Central memory CD8-positive, alpha-beta T cell (primary cell): ENCODE data around the gene NR2E1.
A peak's percentile ranks its signal among the peaks of the same experiment; 100 is the strongest.

Experiments
- ATAC-seq: fragments of 150-1000 bp; cut with Tn5 transposase; replicated peaks from 2 replicates; pipeline ENCODE4 v1.10.0; 2022; ENCODE audit warnings: mild to moderate bottlenecking, moderate FRiP score, moderate number of reproducible peaks; ENCODE audit not compliant: poor library complexity, severe bottlenecking; ENCODE audit errors: extremely low read depth
- DNase-seq, 2 donors: peaks; one replicate each; pipeline ENCODE4 v3.0.0; 2021; ENCODE audit warnings: low spot score in 2 of 2
- H3K27ac Mint-ChIP-seq: one replicate; pipeline ENCODE4 v1.8.0; 2022; ENCODE audit warnings: low read depth, mild to moderate bottlenecking, moderate library complexity, mixed read lengths
- H3K27me3 Mint-ChIP-seq: one replicate; pipeline ENCODE4 v1.8.0; 2022; ENCODE audit warnings: mixed read lengths
- H3K36me3 Mint-ChIP-seq: one replicate; pipeline ENCODE4 v1.8.0; 2022; ENCODE audit warnings: mild to moderate bottlenecking, moderate library complexity, mixed read lengths; ENCODE audit not compliant: insufficient read depth
- H3K4me1 Mint-ChIP-seq: one replicate; pipeline ENCODE4 v1.8.0; 2022; ENCODE audit warnings: mixed read lengths
- H3K4me3 Mint-ChIP-seq: one replicate; pipeline ENCODE4 v1.8.0; 2022; ENCODE audit warnings: mild to moderate bottlenecking, moderate library complexity, mixed read lengths
- H3K9me3 Mint-ChIP-seq: one replicate; pipeline ENCODE4 v1.8.0; 2022; ENCODE audit warnings: mixed read lengths

NR2E1 gene

DNA sequence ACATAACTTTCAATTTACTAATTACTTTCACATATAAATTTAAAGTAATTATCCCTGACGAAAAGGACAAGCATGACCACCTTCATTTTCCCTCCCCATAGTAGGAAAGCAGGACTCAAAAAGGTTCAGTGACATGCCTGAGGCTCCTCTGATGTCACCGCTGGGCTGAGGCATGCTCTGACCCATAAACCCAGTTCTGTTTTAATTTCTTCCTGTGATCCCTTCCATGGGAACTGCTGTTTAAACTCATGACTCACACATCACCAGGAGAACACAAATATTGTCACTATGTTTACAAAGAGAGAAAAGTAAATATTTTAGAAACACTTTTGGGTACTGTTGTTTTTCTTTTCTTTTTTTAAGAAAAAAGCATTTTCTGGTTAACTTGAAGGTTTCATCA, 38.0 kb upstream of the NR2E1 start:
- Mint-ChIP-seq H3K36me3 (no peaks in the 10 kb centered on the region), H3K9me3 (no peaks in the 10 kb centered on the region), H3K27ac (no peak overlapping the region), H3K4me3 (no peak overlapping the region), H3K4me1 (no peaks in the 10 kb centered on the region), H3K27me3 (peaks cover 92% of the 10 kb centered on the region)
- ATAC-seq (no peak), DNase-seq (no peak)

DNA sequence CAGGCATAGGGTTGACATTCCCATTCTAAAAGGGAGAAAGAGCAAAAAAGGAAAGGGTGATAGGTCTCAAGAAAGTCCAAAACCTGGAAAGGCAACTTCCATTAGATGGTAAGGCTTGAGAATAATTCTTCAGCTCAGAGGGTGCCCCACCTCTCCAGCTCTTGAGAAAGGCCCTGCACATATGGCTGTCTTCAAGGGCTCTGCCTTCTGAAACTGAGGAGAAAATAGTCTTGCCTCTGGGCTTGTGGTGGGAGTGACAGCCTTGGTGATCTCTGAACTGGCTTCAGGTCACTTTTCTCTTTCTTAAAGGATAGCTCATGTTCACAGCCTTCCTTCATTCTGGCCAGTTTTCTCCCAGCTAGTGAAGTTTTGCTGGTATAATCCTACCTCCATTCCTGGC, 35.6 kb upstream of the NR2E1 start:
- Mint-ChIP-seq H3K27me3 (peaks cover 79% of the 10 kb centered on the region), H3K36me3 (no peaks in the 10 kb centered on the region), H3K9me3 (no peaks in the 10 kb centered on the region), H3K4me1 (peaks cover 6% of the 10 kb centered on the region), H3K4me3 (no peak overlapping the region), H3K27ac (no peak overlapping the region)
- DNase-seq, result no peak
- no peak for ATAC-seq

DNA sequence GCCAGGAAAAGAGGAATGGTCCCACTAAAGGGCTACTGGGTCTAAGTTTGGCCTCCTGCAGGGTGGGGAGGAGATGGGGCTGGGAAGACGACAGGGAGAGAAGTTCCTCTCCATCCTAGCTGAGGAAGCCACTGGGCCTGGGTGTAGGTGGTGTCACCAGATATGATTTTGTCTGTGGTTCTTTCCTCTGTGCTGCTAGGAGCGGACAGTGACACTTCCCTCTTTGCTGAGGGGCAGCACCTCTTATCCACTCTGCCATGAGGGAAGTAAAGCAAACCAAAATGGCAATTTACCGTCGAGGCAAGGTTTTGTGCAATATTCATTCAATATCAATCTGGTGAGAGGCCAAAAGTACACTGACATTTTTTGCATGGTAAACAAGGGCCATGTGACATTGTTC, 33.0 kb upstream of the NR2E1 start:
- no peak for DNase-seq
- ATAC-seq, result no peak
- peaks cover 6% of the 10 kb centered on the region for H3K4me1 Mint-ChIP-seq
- peaks cover 1% of the 10 kb centered on the region for H3K36me3 Mint-ChIP-seq
- H3K27ac Mint-ChIP-seq, result no peak overlapping the region
- no peaks in the 10 kb centered on the region for H3K9me3 Mint-ChIP-seq
- H3K4me3 Mint-ChIP-seq, result peak overlapping the region; percentile 72
- peaks cover 82% of the 10 kb centered on the region for H3K27me3 Mint-ChIP-seq

GRCh38 chr6:108133594-108134179, 32.1 kb upstream of the NR2E1 start:
- ATAC-seq, result peak; percentile 43
- H3K4me3 Mint-ChIP-seq, result peak overlapping the region; percentile 72
- DNase-seq, result no peak
- peaks cover 82% of the 10 kb centered on the region for H3K27me3 Mint-ChIP-seq
- H3K9me3 Mint-ChIP-seq, result no peaks in the 10 kb centered on the region
- peaks cover 1% of the 10 kb centered on the region for H3K36me3 Mint-ChIP-seq
- H3K27ac Mint-ChIP-seq, result no peak overlapping the region
- H3K4me1 Mint-ChIP-seq, result peaks cover 6% of the 10 kb centered on the region

DNA sequence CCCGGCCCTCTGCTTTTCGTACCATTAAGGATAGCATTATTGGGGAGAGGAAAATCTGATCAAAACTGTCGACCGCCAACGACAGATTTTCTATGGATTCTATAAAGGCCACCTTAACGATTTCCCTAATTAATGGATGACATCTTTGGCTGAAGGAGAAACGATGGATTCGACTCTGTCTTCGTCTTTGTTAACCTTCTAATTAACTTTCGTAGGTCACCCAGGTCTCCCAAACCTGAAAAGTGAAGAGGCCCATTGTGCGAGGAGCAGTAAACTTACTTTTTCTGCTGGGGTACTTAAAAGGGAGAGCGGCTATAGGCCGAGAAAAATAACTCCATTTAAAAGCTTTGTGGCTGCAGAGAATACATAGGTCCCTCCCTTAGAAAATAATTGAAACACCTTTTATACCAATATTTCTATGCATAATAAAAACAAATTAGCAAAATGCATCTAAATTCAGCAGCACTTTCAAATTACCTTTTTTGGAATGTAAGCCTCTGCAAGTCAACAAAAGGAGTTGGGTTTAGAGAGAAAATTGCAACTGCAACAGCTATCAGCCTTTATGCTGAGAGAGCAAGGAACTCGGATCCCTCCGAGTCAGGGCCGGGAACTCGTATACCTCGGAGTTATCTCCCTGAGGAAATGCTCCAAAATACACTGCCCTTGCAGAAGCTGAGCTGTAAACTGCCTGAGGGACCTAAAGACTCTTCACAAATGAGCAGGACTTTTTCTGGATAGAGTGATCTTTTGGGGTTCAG, 31.4 kb upstream of the NR2E1 start:
- DNase-seq (no peak), ATAC-seq (no peak)
- Mint-ChIP-seq H3K36me3 (peaks cover 1% of the 10 kb centered on the region), H3K27me3 (peaks cover 81% of the 10 kb centered on the region), H3K4me1 (peaks cover 6% of the 10 kb centered on the region), H3K27ac (no peak overlapping the region), H3K4me3 (no peak overlapping the region), H3K9me3 (no peaks in the 10 kb centered on the region)

GRCh38 chr6:108142240-108142639, 23.6 kb upstream of the NR2E1 start:
- Mint-ChIP-seq H3K9me3 (no peaks in the 10 kb centered on the region), H3K36me3 (peaks cover 4% of the 10 kb centered on the region), H3K4me1 (no peaks in the 10 kb centered on the region), H3K4me3 (no peak overlapping the region), H3K27me3 (peaks cover 60% of the 10 kb centered on the region), H3K27ac (no peak overlapping the region)
- ATAC-seq (no peak), DNase-seq (no peak)

- no peaks in the 10 kb centered on the region for H3K9me3 Mint-ChIP-seq
- H3K4me3 Mint-ChIP-seq, result no peak overlapping the region
- no peaks in the 10 kb centered on the region for H3K4me1 Mint-ChIP-seq
- H3K27ac Mint-ChIP-seq, result no peak overlapping the region
- peaks cover 64% of the 10 kb centered on the region for H3K27me3 Mint-ChIP-seq
- ATAC-seq, result no peak
- DNase-seq, result no peak
- peaks cover 2% of the 10 kb centered on the region for H3K36me3 Mint-ChIP-seq
Measured at GRCh38 chr6:108145639-108146038, 20.2 kb upstream of the NR2E1 start.

GRCh38 chr6:108152446-108152845, 13.4 kb upstream of the NR2E1 start:
- peaks cover 2% of the 10 kb centered on the region for H3K36me3 Mint-ChIP-seq
- no peaks in the 10 kb centered on the region for H3K9me3 Mint-ChIP-seq
- H3K27ac Mint-ChIP-seq, result no peak overlapping the region
- DNase-seq (no peak), ATAC-seq (no peak)
- H3K27me3 Mint-ChIP-seq, result peaks cover 95% of the 10 kb centered on the region
- H3K4me1 Mint-ChIP-seq, result no peaks in the 10 kb centered on the region
- H3K4me3 Mint-ChIP-seq, result no peak overlapping the region

DNA sequence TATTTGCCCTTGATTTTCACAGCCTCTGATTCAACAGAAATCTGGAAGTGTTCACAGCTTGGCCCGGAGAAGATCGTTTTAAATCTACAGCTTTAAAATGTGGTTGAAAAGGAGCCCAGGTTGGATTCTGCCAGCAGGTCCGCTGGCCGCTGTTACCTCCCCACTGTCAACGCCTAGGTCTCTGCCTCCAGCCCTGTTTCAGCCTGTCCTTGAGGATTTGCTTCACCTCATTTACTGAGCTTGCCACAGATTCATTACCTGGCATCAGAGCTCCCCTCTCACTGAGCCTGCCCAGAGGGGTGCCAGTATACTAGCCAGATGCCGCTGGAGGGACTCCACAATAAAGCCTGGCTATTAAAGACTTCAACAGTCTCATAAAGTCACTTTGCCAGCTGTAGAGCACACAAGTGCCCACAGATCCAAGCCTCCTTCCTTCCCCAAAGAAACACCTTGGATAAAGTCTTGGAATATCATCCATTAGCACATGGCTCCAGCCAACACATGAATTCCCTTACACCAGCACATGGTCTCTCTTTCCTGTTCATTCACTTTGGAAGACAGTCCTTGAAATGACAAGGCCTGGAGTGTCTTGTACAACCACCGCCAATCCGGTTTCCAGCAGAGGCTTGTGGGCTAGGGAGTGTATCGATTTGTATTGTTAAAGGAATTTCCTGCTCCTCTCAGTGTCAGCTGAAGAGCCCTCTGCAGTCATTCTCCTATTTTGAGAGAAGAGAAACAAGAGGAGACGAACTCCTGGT, 9.5 kb upstream of the NR2E1 start:
- Mint-ChIP-seq H3K36me3 (peaks cover 2% of the 10 kb centered on the region), H3K27ac (no peak overlapping the region), H3K4me3 (no peak overlapping the region), H3K4me1 (peaks cover 5% of the 10 kb centered on the region), H3K9me3 (no peaks in the 10 kb centered on the region), H3K27me3 (peaks cover 96% of the 10 kb centered on the region)
- ATAC-seq, result no peak
- no peak for DNase-seq

DNA sequence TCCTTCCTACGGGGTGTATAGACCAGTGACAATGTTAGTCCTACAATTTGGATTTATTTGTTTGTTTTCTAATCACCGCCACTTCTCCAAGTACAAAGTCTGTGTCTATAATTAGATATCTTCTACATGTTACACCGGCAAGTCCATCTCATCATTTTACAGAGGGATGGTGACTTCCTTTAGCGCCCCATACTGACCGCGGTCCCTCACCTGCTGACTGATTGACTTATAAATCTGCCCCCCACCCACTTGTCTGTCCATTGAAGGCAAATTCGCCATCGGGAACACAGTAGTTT, 8.9 kb upstream of the NR2E1 start:
- no peak for DNase-seq
- no peak overlapping the region for H3K4me3 Mint-ChIP-seq
- no peak overlapping the region for H3K27ac Mint-ChIP-seq
- no peaks in the 10 kb centered on the region for H3K9me3 Mint-ChIP-seq
- H3K27me3 Mint-ChIP-seq, result peaks cover 96% of the 10 kb centered on the region
- peaks cover 5% of the 10 kb centered on the region for H3K4me1 Mint-ChIP-seq
- ATAC-seq, result no peak
- peaks cover 2% of the 10 kb centered on the region for H3K36me3 Mint-ChIP-seq

DNA sequence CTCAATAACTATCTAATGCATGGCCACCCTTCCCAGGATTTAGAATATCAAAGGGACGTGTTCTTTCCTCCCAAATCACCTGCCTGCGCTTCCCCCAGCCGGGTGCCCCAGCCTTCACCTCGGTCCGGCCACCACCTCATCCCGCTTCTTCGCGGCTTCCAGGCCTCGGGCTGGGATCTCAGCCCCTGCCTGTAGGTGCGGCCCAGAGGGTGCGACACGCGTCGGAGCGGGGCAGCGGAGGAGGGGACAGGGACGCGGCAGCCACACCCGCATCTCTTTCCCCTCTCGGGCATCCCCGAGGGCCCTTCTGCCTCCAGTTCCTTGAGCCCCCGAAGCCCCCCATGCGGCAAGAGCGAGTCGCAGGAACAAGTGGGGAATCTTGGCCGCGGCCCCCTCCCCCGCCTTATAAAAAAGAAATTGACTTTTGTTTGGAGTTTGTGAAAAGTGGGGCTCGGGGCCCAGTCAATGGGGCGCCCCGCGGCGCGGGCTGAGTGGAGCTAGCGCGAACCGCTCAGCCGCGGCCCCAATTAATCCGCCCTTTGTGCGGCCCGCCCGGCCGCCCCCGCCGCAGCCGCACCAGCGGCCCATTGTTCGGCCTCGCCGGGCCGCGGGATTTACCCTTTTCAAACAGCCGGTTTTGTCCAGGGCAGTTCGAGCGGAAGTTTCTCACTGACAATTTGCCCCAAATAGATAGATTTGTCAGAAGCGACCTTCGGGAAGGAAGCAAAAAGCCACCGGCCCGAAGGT, 8.4 kb upstream of the NR2E1 start:
- Mint-ChIP-seq H3K4me1 (peaks cover 5% of the 10 kb centered on the region), H3K9me3 (no peaks in the 10 kb centered on the region), H3K4me3 (peak overlapping the region; percentile 70), H3K27ac (no peak overlapping the region), H3K36me3 (peaks cover 2% of the 10 kb centered on the region), H3K27me3 (peaks cover 96% of the 10 kb centered on the region)
- DNase-seq (no peak), ATAC-seq (no peak)

GRCh38 chr6:108157981-108158525, 7.8 kb upstream of the NR2E1 start:
- peaks cover 5% of the 10 kb centered on the region for H3K4me1 Mint-ChIP-seq
- H3K36me3 Mint-ChIP-seq, result peaks cover 2% of the 10 kb centered on the region
- no peak for ATAC-seq
- no peak for DNase-seq
- H3K4me3 Mint-ChIP-seq, result peak overlapping the region; percentile 70
- H3K27ac Mint-ChIP-seq, result no peak overlapping the region
- H3K9me3 Mint-ChIP-seq, result no peaks in the 10 kb centered on the region
- H3K27me3 Mint-ChIP-seq, result peaks cover 96% of the 10 kb centered on the region
